HepG2 (cell line): ENCODE data around the gene CLEC9A. TPM values are rescaled to one million over a fixed set of nuclear protein-coding genes. Genes with fewer than 3 reads are reported as not detected.

Experiments used
- ATAC-seq: fragments of 200-7000 bp; cut with Tn5 transposase; 3 replicates; pipeline ENCODE4 v1.9.1; 2020; ENCODE audit warnings: mild to moderate bottlenecking, moderate library complexity
- BruUV-seq: library from RNA; stranded (reverse); fragments of 400-500 nt; replicated peaks from 2 replicates; lab custom pipeline; 2021; lab: Mats Ljungman, UMichigan
- CTCF ChIA-PET: fragments of 300-600 bp; formaldehyde crosslinking; extraction: SDS; loops from one replicate; lab custom pipeline; 2021; ENCODE audit warnings: low total read pairs, inconsistent platforms, low intra/inter-chr PET ratio; lab: Yijun Ruan, JAX
- POLR2A ChIA-PET: fragments of 350-600 bp; sonication (Branson Sonifier 250); formaldehyde crosslinking; loops from one replicate; lab custom pipeline; 2020; ENCODE audit warnings: antibody characterized with exemption, inconsistent platforms; lab: Yijun Ruan, JAX
- DNase-seq: peaks from one replicate; pipeline ENCODE4 v3.0.0-alpha.2; 2015; ENCODE audit warnings: low spot score
- FAIRE-seq: peaks from 3 replicates; lab custom pipeline; 2011; peaks lifted over from hg19 to GRCh38; lab: Jason Lieb, UNC
- H2AFZ ChIP-seq: one replicate; pipeline ENCODE4 v1.6.1; 2011; ENCODE audit warnings: low read length, inconsistent platforms
- H3K27ac ChIP-seq: fragments of 300-600 bp; 3 replicates; pipeline ENCODE4 v1.8.0; 2011; ENCODE audit warnings: mixed run types, mild to moderate bottlenecking, mixed read lengths, low read length, inconsistent platforms; ENCODE audit not compliant: insufficient read depth; ENCODE audit errors: extremely low read length
- H3K27me3 ChIP-seq, 2 experiments: fragments of 200-600 bp in 1 of 2; 2 replicates in 1 of 2; 3 replicates in 1 of 2; pipeline versions ENCODE4 v1.6.0 to v1.8.0; 2011; ENCODE audit warnings: low read length in 2 of 2, mild to moderate bottlenecking in 2 of 2, moderate library complexity in 2 of 2, inconsistent platforms in 1 of 2; ENCODE audit not compliant: insufficient read depth in 2 of 2, control insufficient read depth in 1 of 2
- H3K36me3 ChIP-seq, 2 experiments: fragments of 200-600 bp in 1 of 2; replicated peaks in 1 of 2; 2 replicates in 1 of 2; 3 replicates in 1 of 2; pipeline versions ENCODE4 v1.5.1 to v1.8.0; 2011; ENCODE audit warnings: low read length in 2 of 2, inconsistent platforms in 1 of 2; ENCODE audit not compliant: insufficient read depth in 2 of 2, control insufficient read depth in 1 of 2
- H3K4me1 ChIP-seq: 2 replicates; pipeline ENCODE4 v1.5.1; 2012; ENCODE audit warnings: low read length, inconsistent platforms; ENCODE audit not compliant: insufficient read depth
- H3K4me2 ChIP-seq: 2 replicates; pipeline ENCODE4 v1.6.0; 2011; ENCODE audit warnings: low read depth, low read length, inconsistent platforms
- H3K4me3 ChIP-seq, 3 experiments: fragments of 200-600 bp in 1 of 3; sonication (generic), shearing (Covaris generic) in 1 of 3; replicated peaks in 1 of 3; 2 replicates each; pipeline ENCODE4 v1.5.1; 2011 to 2016; ENCODE audit warnings: low read length in 3 of 3, inconsistent platforms in 2 of 3, low read depth in 2 of 3, mild to moderate bottlenecking in 2 of 3, control low read depth in 1 of 3, mixed read lengths in 1 of 3; ENCODE audit not compliant: insufficient read depth in 1 of 3
- H3K79me2 ChIP-seq: one replicate; pipeline ENCODE4 v1.6.1; 2011; ENCODE audit warnings: low read length, inconsistent platforms; ENCODE audit not compliant: insufficient read depth
- H3K9ac ChIP-seq: 2 replicates; pipeline ENCODE4 v1.6.0; 2011; ENCODE audit warnings: mild to moderate bottlenecking, low read depth, low read length, inconsistent platforms; ENCODE audit not compliant: insufficient read depth
- H3K9me3 ChIP-seq: 2 replicates; pipeline ENCODE4 v1.5.1; 2012; ENCODE audit warnings: mild to moderate bottlenecking, low read length
- H4K20me1 ChIP-seq: 2 replicates; pipeline ENCODE4 v1.6.0; 2011; ENCODE audit warnings: inconsistent platforms, mild to moderate bottlenecking, low read length, moderate library complexity; ENCODE audit not compliant: insufficient read depth
- ATM ChIP-seq: fragments of 450-650 bp; IDR thresholded peaks from 2 replicates; pipeline ENCODE4 v1.7.1; 2017; ENCODE audit warnings: mild to moderate bottlenecking, borderline replicate concordance
- CREB1 ChIP-seq, 2 experiments: fragments of 450-650 bp in 1 of 2; IDR thresholded peaks; 2 replicates each; pipeline ENCODE4 v1.6.1; 2016 to 2017; ENCODE audit warnings: control low read depth in 1 of 2, mild to moderate bottlenecking in 1 of 2, missing compliant biosample characterization in 1 of 2, missing genetic modification characterization in 1 of 2
- NFE2 ChIP-seq: sonication (generic); formaldehyde crosslinking; IDR thresholded peaks from 2 replicates; pipeline ENCODE4 v1.4.0; 2020; ENCODE audit warnings: missing genetic modification reagents
- PRDM4 ChIP-seq: sonication (generic); formaldehyde crosslinking; IDR thresholded peaks from 2 replicates; pipeline ENCODE4 v1.9.0; 2021; ENCODE audit warnings: missing genetic modification reagents, borderline replicate concordance
- SAP130 ChIP-seq: IDR thresholded peaks from 2 replicates; pipeline ENCODE4 v1.6.1; 2016; ENCODE audit warnings: low read depth
- TBX3 ChIP-seq: fragments of 450-650 bp; IDR thresholded peaks from 2 replicates; pipeline ENCODE4 v1.6.1; 2017; ENCODE audit warnings: antibody characterized with exemption, mild to moderate bottlenecking, inconsistent platforms, borderline replicate concordance
- ZNF547 ChIP-seq: sonication (generic); formaldehyde crosslinking; IDR thresholded peaks from 2 replicates; pipeline ENCODE4 v1.5.1; 2020; ENCODE audit warnings: mild to moderate bottlenecking, missing genetic modification reagents
- ZNF720 ChIP-seq: sonication (generic); formaldehyde crosslinking; IDR thresholded peaks from 2 replicates; pipeline ENCODE4 v1.4.0; 2020; ENCODE audit warnings: missing genetic modification reagents
- WGBS: methylation state at CpG from one replicate; pipeline ENCODE4 v1.1.6; 2017; ENCODE audit warnings: low lambda C conversion rate; 5-methylcytosine and 5-hydroxymethylcytosine counted together
- in situ Hi-C: cut with HindIII; loops from 2 replicates; pipeline ENCODE4 v1.10.0; 2017; ENCODE audit warnings: low pct_unique_long_range_greater_than_20kb; ENCODE audit not compliant: extremely low pct_ligation_motif_present
- intact Hi-C: fragments of 100-400 bp; cut with micrococcal nuclease; formaldehyde crosslinking; loops from one replicate; pipeline ENCODE4 v1.10.0; 2022; ENCODE audit not compliant: unreplicated experiment
- polyA plus RNA-seq, 8 experiments: library from polyadenylated mRNA; depleted of rRNA in 3 of 8; stranded (reverse) in 7 of 8; unstranded in 1 of 8; fragments of >200 nt; fragmentation: Illumina TruSeq in 4 of 8; extraction: Trizol in 4 of 8; gene quantifications; 2 replicates each; pipeline versions ENCODE4 v1.2.1 to v1.2.3, GENCODE V29; 2011 to 2016; ENCODE audit warnings: low read depth in 4 of 8, missing spikeins in 1 of 8, mixed read lengths in 1 of 8; ENCODE audit not compliant: insufficient read depth in 1 of 8
- total RNA-seq, 5 experiments: library from RNA; depleted of rRNA; stranded (reverse); fragments of >200 nt; fragmentation: Illumina TruSeq; extraction: Trizol; gene quantifications; 2 replicates each; pipeline ENCODE4 v1.2.3, GENCODE V29; 2016; ENCODE audit warnings: low read depth in 1 of 5

Gene CLEC9A
- total and polyA plus RNA-seq, 2 of the 13 experiments (the other 11 are each of a cell fraction or from before 2014, with no cell fraction given) = not detected

GRCh38 chr12:10027721-10028120 is 2.8 kb upstream of the CLEC9A start:
- 1% methylated on average over 4 of the region's 4 CpGs for WGBS
- no peaks in the 10 kb centered on the region for H4K20me1 ChIP-seq
- no peaks in the 10 kb centered on the region for H3K9me3 ChIP-seq
- no peak overlapping the region for H3K4me3 ChIP-seq
- H3K4me1 ChIP-seq = no peaks in the 10 kb centered on the region
- H3K36me3 ChIP-seq = no peaks in the 10 kb centered on the region
- H3K27me3 ChIP-seq = peaks cover 0 to 9% of the 10 kb centered on the region in 2 experiments; a peak in 2 of 5 replicates
- in situ Hi-C loops = no loop called here
- no peaks in the 10 kb centered on the region for H3K79me2 ChIP-seq
- no peak overlapping the region for H3K9ac ChIP-seq
- no peak overlapping the region for H3K4me2 ChIP-seq
- ChIA-PET POLR2A (no interaction called here), CTCF (no interaction called here)
- no peak overlapping the region for H2AFZ ChIP-seq
- no peak overlapping the region for H3K27ac ChIP-seq
- BruUV-seq = no TSS peak
- TF ChIP-seq NFE2 = no peak
- TF ChIP-seq ATM = no peak
- no peak for TF ChIP-seq TBX3
- no peak for TF ChIP-seq ZNF720
- TF ChIP-seq SAP130 (CRISPR knock-in tag) = no peak
- TF ChIP-seq ZNF547 = no peak
- no peak for TF ChIP-seq CREB1 (IDR thresholded peaks at IDR 0.05)
- TF ChIP-seq CREB1 (CRISPR knock-in tag; IDR thresholded peaks at IDR 0.05) = no peak
- TF ChIP-seq PRDM4 (CRISPR knock-in tag) = no peak
- intact Hi-C loops = no loop called here
- ATAC-seq = no peak
- no peak for DNase-seq
- no peak for FAIRE-seq
